GM10248 (cell line): Measurements from ENCODE around the gene SETD1A.

Source experiments
- CTCF ChIA-PET: fragments of 300-600 bp; sonication (Branson Sonifier 250); formaldehyde crosslinking; extraction: SDS; loops from one replicate; lab custom pipeline; 2021; ENCODE audit warnings: antibody characterized with exemption; lab: Yijun Ruan, JAX
- POLR2A ChIA-PET: fragments of 350-650 bp; sonication (Branson Sonifier 250); formaldehyde crosslinking; extraction: SDS; loops from one replicate; lab custom pipeline; 2020; ENCODE audit warnings: antibody characterized with exemption; lab: Yijun Ruan, JAX
- DNase-seq: peaks from one replicate; pipeline ENCODE4 v3.0.0; 2012; ENCODE audit errors: extremely low spot score
- TF ChIP-seq, protein P1 (sequence below): IDR thresholded peaks from 2 replicates; pipeline ENCODE4 v1.5.1; 2012; ENCODE audit warnings: mild to moderate bottlenecking, low read depth; ENCODE audit errors: extremely low read depth, missing control alignments, control extremely low read depth

SETD1A gene

DNA sequence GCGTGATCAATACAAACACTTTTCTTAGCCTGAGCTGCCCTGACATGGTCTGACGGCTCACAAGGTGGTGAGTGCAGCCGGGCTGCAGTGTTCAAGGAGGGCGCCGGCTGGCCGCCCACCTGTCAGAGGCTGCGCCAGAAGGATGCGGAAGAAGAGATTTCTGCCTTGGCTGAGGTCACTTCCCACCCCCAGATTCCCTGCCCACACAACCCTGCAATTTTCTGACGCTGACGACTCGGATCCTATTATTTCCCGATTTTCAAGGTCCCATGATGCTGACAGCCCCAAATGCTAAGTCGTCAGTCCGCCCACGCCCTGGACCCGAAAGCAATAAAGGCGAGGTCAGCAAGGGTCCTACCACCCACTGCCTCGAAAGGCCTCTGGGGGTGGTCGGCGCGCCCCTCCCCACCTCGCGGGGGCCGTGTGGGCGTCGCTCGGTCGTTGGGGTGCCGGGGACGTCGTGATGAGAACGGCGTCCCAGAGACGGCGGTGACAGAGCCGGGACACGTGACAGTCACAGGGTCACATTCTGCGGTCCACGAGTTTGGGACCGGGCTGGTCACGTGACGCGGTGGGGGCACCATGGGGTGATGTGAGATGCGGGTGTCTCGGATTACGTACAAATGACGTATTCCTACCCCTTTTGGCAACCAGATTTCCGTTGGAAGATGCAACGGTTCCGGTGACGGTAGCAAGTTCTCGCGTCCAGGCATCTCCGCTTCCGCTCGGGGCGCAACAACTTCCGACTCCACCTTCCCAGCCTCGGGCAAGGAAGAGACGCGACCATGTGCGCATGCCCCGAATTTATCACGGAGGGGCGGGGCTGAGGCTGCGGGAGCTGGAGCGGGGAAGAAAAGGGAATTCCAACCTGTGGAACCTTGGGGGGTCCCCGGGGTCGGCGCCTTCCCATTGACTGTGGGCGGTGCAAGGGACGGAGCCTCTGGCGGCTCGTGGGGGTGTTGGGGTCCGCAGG, 75.5 kb downstream of the SETD1A start, which contains the start of gene STX4:
Gene STX4, plus strand, starts transcription at position 823 of the 973 bp plus-strand sequence. CDS start 248 bp downstream, outside the sequence.
- CTCF ChIA-PET: interaction anchor here (0.8 to 1.5 kb wide), 4 partner anchors 47 to 110 kb away, joined by 3 to 4 read pairs (median 3); partner anchors contain the start of gene HSD3B7
- POLR2A ChIA-PET: interaction anchor here (0.7 to 1.0 kb wide), 2 partner anchors 41 to 131 kb away, joined by 3 to 4 read pairs; partner anchors contain the start of genes ZNF646 and ZNF668
- DNase-seq: peak; percentile 96
- TF ChIP-seq, protein P1, sequence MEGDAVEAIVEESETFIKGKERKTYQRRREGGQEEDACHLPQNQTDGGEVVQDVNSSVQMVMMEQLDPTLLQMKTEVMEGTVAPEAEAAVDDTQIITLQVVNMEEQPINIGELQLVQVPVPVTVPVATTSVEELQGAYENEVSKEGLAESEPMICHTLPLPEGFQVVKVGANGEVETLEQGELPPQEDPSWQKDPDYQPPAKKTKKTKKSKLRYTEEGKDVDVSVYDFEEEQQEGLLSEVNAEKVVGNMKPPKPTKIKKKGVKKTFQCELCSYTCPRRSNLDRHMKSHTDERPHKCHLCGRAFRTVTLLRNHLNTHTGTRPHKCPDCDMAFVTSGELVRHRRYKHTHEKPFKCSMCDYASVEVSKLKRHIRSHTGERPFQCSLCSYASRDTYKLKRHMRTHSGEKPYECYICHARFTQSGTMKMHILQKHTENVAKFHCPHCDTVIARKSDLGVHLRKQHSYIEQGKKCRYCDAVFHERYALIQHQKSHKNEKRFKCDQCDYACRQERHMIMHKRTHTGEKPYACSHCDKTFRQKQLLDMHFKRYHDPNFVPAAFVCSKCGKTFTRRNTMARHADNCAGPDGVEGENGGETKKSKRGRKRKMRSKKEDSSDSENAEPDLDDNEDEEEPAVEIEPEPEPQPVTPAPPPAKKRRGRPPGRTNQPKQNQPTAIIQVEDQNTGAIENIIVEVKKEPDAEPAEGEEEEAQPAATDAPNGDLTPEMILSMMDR: no peak

DNA sequence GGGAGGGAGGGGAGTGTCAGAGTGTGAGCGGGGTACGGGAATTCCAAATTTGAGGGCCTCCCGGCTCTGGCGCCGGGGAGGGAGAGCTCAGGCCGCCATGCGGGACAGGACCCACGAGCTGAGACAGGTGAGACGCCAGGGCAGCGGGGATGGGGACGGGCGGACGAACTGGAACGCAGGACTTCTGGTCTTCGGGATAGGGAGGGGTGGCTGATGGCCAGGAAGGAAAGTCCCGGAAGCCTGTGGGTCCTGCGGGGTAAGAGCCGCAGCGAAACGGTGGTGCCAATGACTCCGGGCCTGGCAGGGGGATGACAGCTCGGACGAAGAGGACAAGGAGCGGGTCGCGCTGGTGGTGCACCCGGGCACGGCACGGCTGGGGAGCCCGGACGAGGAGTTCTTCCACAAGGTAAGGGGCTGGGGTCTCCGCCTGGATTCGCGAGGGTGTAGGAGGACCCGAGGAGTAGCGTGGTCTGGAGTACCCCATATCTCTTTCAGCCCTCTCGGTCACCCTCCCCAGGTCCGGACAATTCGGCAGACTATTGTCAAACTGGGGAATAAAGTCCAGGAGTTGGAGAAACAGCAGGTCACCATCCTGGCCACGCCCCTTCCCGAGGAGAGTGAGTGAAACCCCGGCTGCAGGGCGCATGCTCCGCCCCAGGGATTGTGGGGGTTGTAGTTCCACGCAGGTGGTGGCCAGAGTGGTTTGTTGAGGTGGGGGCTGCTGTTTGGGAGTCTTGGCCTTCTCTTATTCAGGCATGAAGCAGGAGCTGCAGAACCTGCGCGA, 76.3 kb downstream of the SETD1A start:
- ChIA-PET CTCF (interaction anchor here (0.8 to 1.2 kb wide), 4 partner anchors 48 to 109 kb away, joined by 3 to 4 read pairs (median 3); partner anchors contain the start of gene HSD3B7), POLR2A (interaction anchor here (0.7 kb wide), 1 partner anchor 40 kb away, joined by 3 read pairs; the partner anchor contains the start of genes ZNF646 and ZNF668)
- TF ChIP-seq, protein P1: no peak
- peak; percentile 94 for DNase-seq
